ENCODE measurements around the gene MYT1. TPM values are rescaled to one million over a fixed set of nuclear protein-coding genes. Genes with fewer than 3 reads are reported as not detected.
A peak's percentile ranks its signal among the peaks of the same experiment; 100 is the strongest.

MYT1 gene
- total and polyA plus RNA-seq, 5 experiments from 2014 or later: not detected

DNA sequence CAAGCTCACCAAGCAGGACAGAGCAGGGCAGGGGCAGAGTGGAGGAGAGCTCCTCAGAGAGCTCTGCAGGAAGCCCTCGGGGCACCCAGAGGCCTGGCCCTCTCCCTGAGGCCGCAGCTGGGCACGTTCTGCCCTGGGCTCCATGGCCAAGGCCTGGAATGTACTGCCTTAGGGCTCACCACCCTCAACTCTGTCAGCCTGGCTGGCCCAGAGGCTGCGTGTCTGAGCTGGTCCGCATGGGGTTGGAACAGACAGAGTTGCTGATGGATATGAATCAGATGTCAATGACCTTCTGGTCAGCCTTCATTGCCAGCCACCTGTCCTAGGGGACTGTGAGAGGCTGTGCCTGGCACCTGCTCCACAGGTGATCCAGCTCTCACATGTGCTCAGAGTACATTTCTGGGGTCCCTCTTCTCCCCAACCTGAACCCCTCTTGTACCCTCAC lies 58.1 kb downstream of the MYT1 start:
- ATAC-seq: no peak

DNA sequence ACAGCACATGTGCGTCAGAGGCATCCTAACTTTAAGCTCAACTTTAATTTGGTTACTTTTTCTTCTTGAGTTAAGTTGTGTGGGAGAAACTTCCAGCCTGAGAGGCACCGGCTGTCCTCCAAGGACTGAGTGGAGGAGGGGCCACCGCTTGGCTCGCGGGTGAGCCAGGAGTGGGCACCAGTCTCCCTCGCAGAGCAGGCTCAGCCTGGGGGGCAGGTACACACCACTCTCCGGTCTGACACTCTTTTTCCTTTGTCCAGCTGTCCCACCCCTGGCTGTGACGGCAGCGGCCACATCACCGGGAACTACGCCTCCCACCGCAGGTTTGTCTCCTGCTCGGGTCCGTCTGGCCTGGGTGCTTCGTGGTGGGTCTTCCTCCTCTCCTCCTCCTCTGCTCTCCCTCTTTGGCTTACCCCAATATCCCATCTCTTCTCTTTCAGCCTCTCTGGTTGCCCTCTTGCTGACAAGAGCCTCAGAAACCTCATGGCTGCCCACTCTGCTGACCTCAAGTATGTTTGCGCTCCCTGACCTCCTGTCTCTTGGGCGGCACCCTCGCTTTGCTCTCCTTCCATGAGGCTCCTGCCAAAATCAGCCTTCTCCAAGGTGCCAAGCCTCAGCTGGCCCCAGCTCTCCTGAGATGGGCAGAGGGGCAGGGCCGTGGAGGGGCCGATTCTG lies 58.7 kb downstream of the MYT1 start:
- H3K4me3 Mint-ChIP-seq: no peak overlapping the region
- peaks cover 4 to 33% (median 11%) of the 10 kb centered on the region in 4 donors for H3K4me1 Mint-ChIP-seq
- ATAC-seq (no peak), DNase-seq (no peak)
- peak overlapping the region in 2 of 10 donors; percentile 40 to 47 for H3K27ac Mint-ChIP-seq
- no peaks in the 10 kb centered on the region for H3K9me3 Mint-ChIP-seq
- no peaks in the 10 kb centered on the region for H3K36me3 Mint-ChIP-seq
- POLR2A ChIA-PET: no interaction called here
- H3K27me3 Mint-ChIP-seq: peaks cover 0 to 6% (median 0%) of the 10 kb centered on the region in 5 donors

More for the DNA sequence above, 58.1 kb downstream of the MYT1 start:
- POLR2A ChIA-PET: no interaction called here
- Mint-ChIP-seq H3K36me3 (no peaks in the 10 kb centered on the region), H3K27me3 (peaks cover 0 to 6% (median 0%) of the 10 kb centered on the region in 5 donors), H3K27ac (peak overlapping the region in 1 of 10 donors; percentile 40), H3K9me3 (no peaks in the 10 kb centered on the region), H3K4me3 (no peak overlapping the region), H3K4me1 (peaks cover 2 to 28% (median 8%) of the 10 kb centered on the region in 4 donors)
- no peak for DNase-seq

DNA sequence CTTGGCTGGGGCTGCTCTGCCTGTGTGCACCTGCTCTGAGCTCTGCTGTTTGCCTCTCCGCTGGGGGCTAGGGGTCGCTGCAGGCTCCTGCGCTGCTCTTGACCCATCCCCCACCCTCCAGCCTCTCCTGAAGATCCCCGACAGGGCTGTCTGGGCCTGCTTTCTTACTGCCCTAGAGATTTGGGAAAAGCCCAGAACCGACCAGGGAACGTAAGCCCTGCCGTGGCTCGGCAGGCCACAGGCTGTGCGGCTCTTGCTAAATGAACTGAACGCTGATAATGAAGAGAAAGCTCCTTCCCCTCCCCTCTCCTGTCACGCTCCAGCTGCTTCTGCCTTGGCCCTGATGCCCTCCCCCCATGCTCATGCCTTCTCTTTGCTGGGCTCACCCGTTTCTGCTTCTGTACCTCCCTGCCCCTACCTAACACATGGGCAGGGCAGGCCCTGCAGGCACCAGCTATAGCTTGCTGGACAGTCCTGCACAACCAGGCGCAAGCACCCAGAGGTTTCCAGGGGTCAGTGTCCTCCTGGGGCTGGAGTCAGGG lies 59.3 kb downstream of the MYT1 start:
- H3K27me3 Mint-ChIP-seq: peaks cover 0 to 6% (median 0%) of the 10 kb centered on the region in 5 donors
- no peaks in the 10 kb centered on the region for H3K36me3 Mint-ChIP-seq
- peaks cover 8 to 38% (median 16%) of the 10 kb centered on the region in 4 donors for H3K4me1 Mint-ChIP-seq
- DNase-seq: no peak
- no peaks in the 10 kb centered on the region for H3K9me3 Mint-ChIP-seq
- POLR2A ChIA-PET: no interaction called here
- no peak for ATAC-seq
- H3K27ac Mint-ChIP-seq: peak overlapping the region in 1 of 10 donors; percentile 40
- H3K4me3 Mint-ChIP-seq: no peak overlapping the region

DNA sequence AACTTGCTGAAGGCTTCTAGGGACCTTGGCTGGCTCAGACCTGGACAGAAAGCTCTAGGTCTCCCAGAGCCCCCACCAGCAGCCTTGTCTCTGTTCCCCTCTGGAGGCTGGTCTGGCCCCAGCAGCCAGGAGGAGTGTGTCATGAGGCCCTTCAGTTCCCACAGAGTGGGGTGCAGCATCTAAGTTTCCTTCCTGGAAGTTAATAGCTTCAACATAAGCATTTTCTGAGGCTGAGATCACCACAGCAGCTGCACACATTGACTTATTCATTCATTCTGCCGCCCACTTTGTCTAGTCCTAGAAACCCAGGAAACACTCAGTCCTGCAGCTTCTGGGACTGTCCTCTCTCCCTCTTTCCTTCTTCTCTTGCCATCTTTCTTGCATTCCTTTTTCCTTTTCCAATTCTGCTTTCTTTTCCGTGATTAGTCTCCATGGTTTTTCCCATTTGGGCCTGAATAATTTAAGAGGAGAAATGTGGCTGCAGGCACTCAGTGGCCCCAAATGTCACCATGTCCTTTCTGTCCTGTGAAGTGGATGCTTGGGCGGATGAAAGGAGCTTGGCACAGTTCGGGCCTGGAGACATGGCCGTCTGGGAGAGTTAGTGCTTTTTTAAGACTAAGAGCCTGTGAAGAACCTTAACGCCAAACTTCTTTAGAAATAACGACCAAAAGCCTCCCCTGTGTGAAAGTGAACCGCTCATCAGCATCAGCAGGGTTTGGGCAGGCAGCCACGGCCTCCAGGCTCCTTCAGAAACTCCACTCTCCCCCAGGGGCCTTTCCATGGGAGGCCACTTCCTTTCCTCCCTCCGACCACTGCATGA lies 60.3 kb downstream of the MYT1 start:
- Mint-ChIP-seq H3K27ac (peak overlapping the region in 2 of 10 donors; percentile 45 to 57), H3K4me1 (peaks cover 8 to 36% (median 13%) of the 10 kb centered on the region in 4 donors), H3K27me3 (peaks cover 0 to 6% (median 0%) of the 10 kb centered on the region in 5 donors), H3K4me3 (no peak overlapping the region), H3K9me3 (no peaks in the 10 kb centered on the region), H3K36me3 (no peaks in the 10 kb centered on the region)
- ATAC-seq (no peak), DNase-seq (no peak)
- POLR2A ChIA-PET: interaction anchor here (1.0 kb wide), 1 partner anchor 34 kb away, joined by 3 read pairs; no protein-coding TSS in a partner anchor

DNA sequence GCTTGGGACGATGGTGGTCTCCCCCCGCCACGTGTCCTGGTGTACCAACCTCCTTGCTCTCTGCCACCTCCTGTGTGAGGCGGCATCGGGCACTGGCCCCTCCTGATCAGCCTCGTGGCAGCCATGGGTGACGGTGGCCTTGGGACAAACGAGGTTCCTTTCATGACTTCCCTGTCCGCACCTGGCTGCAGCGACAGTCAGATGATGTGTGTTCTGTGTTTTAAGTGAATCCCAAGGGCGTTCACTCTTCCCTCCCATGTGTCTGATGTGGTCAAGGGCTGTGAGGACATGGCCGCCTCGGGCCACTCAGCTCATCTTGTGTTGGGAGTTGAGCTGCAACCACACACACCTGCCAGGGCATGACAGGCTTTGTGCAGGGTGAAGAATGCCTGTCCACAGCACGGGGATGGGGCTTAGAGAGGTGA lies 60.9 kb downstream of the MYT1 start:
- peak overlapping the region in 1 of 10 donors; percentile 18 for H3K27ac Mint-ChIP-seq

DNA sequence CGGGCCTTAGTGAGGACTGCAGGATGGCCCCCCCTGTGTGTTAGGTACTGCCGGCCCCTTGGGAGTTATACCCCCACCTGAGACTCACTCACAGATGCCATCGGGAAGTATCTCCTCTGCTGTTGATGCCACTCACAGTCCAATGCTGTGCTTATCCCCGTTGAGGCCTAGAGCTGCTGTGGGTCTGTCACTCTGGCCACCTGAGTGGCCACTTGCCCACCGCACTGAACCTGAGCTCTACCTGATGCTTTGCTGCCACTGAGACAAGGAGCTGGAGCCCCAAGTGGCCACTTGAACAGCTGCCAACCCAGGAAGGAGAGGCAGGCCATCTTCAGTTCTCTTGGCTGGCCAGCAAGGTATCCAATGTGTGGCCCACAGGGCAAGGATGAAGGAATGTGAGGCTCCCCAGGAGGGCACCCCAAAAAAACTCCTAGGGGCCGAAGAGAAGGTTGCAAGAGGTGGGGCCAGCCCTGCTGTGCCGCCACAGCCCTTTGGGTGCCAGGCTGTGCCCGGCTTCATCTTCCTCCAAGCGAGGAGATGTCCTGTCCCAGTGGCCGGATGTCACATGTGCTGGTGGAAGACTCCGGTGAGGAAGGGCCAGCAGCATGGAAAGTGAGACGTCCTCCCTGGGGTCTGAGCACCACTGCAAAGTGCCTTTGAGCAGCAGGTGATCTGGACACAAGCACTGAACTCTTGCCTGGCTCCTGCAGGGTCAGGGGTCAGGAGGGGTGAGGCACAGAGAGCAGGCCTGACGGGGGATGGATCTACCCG lies 61.8 kb downstream of the MYT1 start:
- H3K36me3 Mint-ChIP-seq: no peaks in the 10 kb centered on the region
- POLR2A ChIA-PET: no interaction called here
- no peak for ATAC-seq
- peaks cover 0 to 6% (median 0%) of the 10 kb centered on the region in 5 donors for H3K27me3 Mint-ChIP-seq
- peak overlapping the region in 1 of 10 donors; percentile 12 for H3K4me3 Mint-ChIP-seq
- H3K4me1 Mint-ChIP-seq: peaks cover 8 to 40% (median 13%) of the 10 kb centered on the region in 4 donors
- no peak for DNase-seq
- no peaks in the 10 kb centered on the region for H3K9me3 Mint-ChIP-seq
- peak overlapping the region in 1 of 10 donors; percentile 48 for H3K27ac Mint-ChIP-seq

More for the DNA sequence above, 60.9 kb downstream of the MYT1 start:
- peaks cover 0 to 6% (median 0%) of the 10 kb centered on the region in 5 donors for H3K27me3 Mint-ChIP-seq
- no peaks in the 10 kb centered on the region for H3K9me3 Mint-ChIP-seq
- ATAC-seq (no peak), DNase-seq (no peak)
- POLR2A ChIA-PET: no interaction called here
- H3K4me1 Mint-ChIP-seq: peaks cover 8 to 40% (median 13%) of the 10 kb centered on the region in 4 donors
- H3K36me3 Mint-ChIP-seq: no peaks in the 10 kb centered on the region
- H3K4me3 Mint-ChIP-seq: peak overlapping the region in 1 of 10 donors; percentile 30

DNA sequence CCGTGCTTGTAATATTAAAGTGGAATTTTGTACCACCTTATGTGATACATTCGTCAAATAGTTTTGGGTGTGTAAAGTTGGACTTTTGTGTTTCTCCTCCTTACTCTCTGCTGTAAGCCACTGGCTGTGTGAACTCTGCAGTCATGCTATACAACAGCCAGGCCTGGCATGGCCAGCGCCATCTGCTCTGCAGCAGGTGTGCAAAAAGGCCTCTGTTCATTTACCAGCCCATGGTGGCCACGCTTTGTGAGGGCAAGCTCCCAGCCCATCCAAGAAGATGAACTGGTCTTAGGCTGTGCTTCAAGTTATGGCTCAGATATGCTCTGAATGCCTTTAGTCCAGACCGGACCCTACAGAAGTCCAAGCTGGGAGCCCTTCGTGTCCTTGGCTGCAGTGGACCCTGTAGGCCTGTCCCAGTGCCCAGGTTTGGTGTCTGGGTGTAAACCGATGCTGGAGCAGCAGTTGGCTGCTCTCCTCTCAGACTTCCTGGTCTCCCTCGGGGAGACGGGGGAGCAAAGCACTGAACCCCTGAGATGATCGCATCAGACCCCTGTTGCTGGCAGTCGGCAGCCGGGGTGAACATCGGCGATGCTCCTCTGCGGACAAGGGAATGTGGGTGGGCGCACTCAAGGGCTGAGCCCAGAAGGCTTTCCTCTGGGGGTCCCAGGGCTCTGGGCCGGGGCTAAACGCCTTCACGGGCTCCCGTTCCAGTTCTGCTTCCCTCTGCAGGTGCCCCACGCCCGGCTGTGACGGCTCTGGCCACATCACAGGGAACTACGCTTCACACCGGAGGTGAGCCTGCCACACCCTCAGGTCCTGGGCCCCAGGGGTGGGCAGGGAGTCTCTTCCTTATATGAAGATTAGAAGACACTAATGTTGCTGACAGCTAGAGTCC lies 62.7 kb downstream of the MYT1 start:
- peaks cover 8 to 40% (median 13%) of the 10 kb centered on the region in 4 donors for H3K4me1 Mint-ChIP-seq
- peak in 4 of 10 donors; percentile 10 to 40 (median 30) for DNase-seq
- peak overlapping the region in 8 of 10 donors; percentile 28 to 66 (median 52) for H3K4me3 Mint-ChIP-seq
- peak overlapping the region in 7 of 10 donors; percentile 9 to 70 (median 55) for H3K27ac Mint-ChIP-seq
- ATAC-seq: peak; percentile 63 to 84
- no peaks in the 10 kb centered on the region for H3K9me3 Mint-ChIP-seq
- POLR2A ChIA-PET: no interaction called here
- H3K27me3 Mint-ChIP-seq: peaks cover 0 to 6% (median 0%) of the 10 kb centered on the region in 5 donors
- no peaks in the 10 kb centered on the region for H3K36me3 Mint-ChIP-seq

DNA sequence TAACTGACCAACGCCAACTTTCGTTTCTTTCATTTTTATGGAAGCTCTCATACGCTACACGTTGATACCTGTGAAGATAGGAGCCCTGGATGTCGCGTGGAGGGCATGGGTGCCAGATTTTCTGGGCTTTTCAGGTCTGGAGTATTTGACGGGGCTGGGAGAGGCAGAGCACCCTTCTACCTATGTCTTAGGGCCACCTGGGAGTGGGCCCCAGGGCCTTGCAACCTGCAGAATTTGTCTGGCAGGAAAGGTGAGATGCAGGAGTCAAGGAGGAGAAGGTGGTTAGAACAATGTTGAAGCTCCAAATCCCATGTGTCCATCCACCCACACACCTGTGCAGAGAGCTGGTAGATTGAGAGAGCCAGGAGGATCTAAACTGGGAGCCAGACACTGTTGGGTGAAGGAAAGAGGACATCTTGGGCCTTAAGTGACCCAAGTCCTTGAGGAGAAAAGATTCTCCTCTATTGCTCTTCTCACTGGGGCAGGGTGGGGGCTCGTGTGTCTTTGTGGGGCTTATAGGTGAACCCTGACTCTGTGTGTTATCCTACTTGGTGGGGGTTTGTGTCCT lies 63.9 kb downstream of the MYT1 start:
- DNase-seq: no peak
- Mint-ChIP-seq H3K27me3 (peaks cover 0 to 3% (median 0%) of the 10 kb centered on the region in 5 donors), H3K4me3 (peak overlapping the region in 3 of 10 donors; percentile 7 to 39 (median 18)), H3K36me3 (no peaks in the 10 kb centered on the region), H3K4me1 (peaks cover 10 to 45% (median 13%) of the 10 kb centered on the region in 4 donors), H3K27ac (peak overlapping the region in 3 of 10 donors; percentile 32 to 68 (median 67)), H3K9me3 (no peaks in the 10 kb centered on the region)
- POLR2A ChIA-PET: interaction anchor here (0.9 to 1.7 kb wide), 2 partner anchors 28 to 52 kb away, joined by 3 to 6 read pairs; partner anchors contain the start of gene PCMTD2
- ATAC-seq: no peak

DNA sequence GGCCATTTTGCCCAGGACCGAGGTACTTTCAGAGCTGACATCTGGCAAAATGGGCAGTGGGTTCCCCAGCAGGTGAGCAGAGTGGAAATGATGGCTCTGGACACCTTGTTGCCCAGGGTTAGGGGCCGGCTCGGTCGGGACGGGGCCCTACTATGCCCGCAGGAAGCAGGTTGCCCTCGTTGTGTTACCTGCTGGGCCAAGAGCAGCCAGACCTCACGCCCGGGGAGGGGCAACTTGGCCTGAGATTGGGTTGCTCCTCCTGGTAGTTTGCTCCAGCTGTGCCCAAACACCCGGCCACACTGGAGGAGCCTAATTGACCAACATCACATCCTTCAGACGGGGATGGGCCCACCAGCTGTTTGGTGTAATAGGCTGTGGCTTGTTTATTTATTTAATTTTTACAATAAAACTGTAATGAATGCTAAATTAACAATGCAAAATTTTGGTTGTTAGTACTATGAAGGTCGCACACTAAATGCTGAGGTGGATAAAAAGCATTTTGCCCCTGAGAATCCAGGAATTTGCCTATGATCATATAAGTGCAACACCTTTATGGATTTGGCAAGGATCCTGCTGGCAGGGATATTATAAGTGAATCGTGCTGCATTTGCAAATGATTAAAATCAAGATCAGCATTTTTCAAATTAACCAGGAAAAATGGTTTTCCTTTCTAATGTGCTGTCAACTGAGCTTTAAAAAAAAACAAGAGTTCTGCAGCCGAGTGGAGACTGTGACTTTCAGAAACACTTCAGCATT lies 64.7 kb downstream of the MYT1 start:
- peaks cover 17 to 48% (median 20%) of the 10 kb centered on the region in 4 donors for H3K4me1 Mint-ChIP-seq
- H3K36me3 Mint-ChIP-seq: no peaks in the 10 kb centered on the region
- no peaks in the 10 kb centered on the region for H3K9me3 Mint-ChIP-seq
- no peak overlapping the region for H3K4me3 Mint-ChIP-seq
- POLR2A ChIA-PET: interaction anchor here (0.9 to 1.7 kb wide), 2 partner anchors 27 to 51 kb away, joined by 3 to 6 read pairs; partner anchors contain the start of gene PCMTD2
- DNase-seq (no peak), ATAC-seq (no peak)
- H3K27ac Mint-ChIP-seq: no peak overlapping the region
- H3K27me3 Mint-ChIP-seq: no peaks in the 10 kb centered on the region

DNA sequence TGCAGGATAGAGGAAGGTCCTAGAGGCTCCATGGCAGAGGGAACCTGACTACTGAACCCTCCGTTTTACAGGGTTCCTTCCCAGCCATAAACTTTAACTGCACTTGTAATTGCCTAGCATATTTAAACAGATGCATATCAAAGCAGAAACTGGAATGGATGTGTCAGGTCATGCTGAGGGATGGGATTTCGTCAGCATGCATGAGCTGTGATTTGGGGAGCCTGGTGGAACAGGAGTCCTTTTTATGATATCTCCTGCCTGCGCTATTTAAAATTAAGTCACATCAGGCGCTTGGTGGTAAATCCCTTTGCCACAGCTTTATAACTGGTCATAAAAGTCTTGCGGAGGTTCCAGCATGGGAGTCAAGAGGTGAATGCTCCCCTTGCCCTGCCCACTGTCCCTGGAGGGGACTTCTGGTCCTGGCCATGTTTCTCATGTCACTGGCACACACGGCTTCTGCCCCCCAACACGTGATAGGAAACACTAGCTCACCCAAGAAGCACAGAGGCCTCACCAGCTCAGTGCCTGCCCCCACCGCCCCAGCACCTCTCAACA lies 65.3 kb downstream of the MYT1 start:
- peaks cover 17 to 45% (median 22%) of the 10 kb centered on the region in 4 donors for H3K4me1 Mint-ChIP-seq
- H3K9me3 Mint-ChIP-seq: no peaks in the 10 kb centered on the region
- POLR2A ChIA-PET: interaction anchor here (1.7 kb wide), 1 partner anchor 26 kb away, joined by 6 read pairs; the partner anchor contains the start of gene PCMTD2
- H3K4me3 Mint-ChIP-seq: no peak overlapping the region
- peak overlapping the region in 3 of 10 donors; percentile 39 to 77 (median 55) for H3K27ac Mint-ChIP-seq
- ATAC-seq (no peak), DNase-seq (no peak)
- H3K27me3 Mint-ChIP-seq: no peaks in the 10 kb centered on the region
- H3K36me3 Mint-ChIP-seq: no peaks in the 10 kb centered on the region

All from naive thymus-derived CD8-positive, alpha-beta T cell (primary cell).